GM12892 (cell line): ENCODE measurements around the gene SYT2.

Experiments used
- POLR2A ChIP-seq: IDR thresholded peaks from 2 replicates; pipeline ENCODE4 v1.6.1; 2011; ENCODE audit warnings: low read depth, low read length, control low read depth
- POLR2AphosphoS5 ChIP-seq: IDR thresholded peaks from 2 replicates; pipeline ENCODE4 v1.6.1; 2011; ENCODE audit warnings: low read depth, low read length, control low read depth
- TAF1 ChIP-seq: IDR thresholded peaks from 2 replicates; pipeline ENCODE4 v1.6.1; 2011; ENCODE audit warnings: low read depth, mild to moderate bottlenecking, control low read depth, low read length, borderline replicate concordance

DNA sequence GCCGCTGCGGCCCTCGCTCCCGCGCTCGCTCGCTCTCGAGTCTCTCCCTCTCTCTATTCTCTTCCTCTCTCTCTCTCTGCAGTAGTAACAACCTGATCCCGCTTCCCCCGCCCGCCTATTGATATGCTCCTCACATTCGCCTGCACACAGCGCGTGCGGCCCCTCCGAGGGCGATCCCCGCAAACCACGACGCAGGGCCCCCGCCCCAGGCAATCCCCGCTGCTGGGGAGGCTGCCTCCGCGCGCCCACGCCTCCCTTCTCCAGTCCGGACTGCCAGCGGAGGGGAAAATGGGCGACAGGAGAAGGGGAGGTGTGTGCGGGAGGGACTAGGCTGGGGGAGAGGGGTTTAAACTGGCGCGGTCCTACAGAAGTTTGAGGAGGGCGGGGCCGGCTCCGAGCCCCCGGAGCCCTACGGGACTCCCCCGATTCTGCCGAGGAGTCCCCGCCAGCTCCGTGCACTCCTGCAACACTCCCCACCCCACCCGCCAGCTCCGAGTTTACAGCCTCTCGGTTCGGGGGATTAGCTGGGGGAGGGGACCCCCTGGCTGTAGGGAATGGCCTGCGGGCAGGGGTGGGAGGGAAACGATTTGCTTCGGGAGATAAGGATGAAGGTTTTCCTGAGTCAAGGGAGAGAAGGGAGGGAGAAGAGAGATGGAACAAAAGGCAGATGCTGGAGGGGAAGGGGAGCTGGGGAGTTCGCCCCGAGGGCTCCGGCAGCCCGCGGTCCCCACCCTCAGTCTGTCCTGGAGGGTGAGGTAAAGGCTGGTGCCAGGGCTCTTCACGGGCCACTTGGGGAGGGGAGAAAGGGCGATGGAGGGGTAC, 66.6 kb downstream of the SYT2 start:
- TF ChIP-seq TAF1 (no peak), POLR2AphosphoS5 (no peak), POLR2A (no peak)
